Natural killer cell treated with Interleukin-12 subunit alpha and Interleukin-12 subunit beta and Interleukin-15 and Interleukin-18, amount 100 ng/mL, for 72 hours (primary cell): Measurements from ENCODE around the gene SGMS1. TPM values are rescaled to one million over a fixed set of nuclear protein-coding genes. Genes with fewer than 3 reads are reported as not detected.
"Not testable (repeated sequence)": the region's sequence is repeated elsewhere in the genome, so short reads cannot be mapped to it uniquely, and the experiment has no call there.

Experiments
- ATAC-seq, 2 donors: fragments of 150-1000 bp; cut with Tn5 transposase in 1 of 2; sonication (Bioruptor Pico), chemical (Tn5 transposase) in 1 of 2; 2 replicates each; pipeline ENCODE4 v1.10.0; 2021
- DNase-seq: peaks from one replicate; pipeline ENCODE4 v3.0.0; 2022; ENCODE audit warnings: low spot score
- H3K27ac Mint-ChIP-seq, 2 donors: 1 replicate in 1 of 2; 2 replicates in 1 of 2; pipeline ENCODE4 v1.8.0; 2022; ENCODE audit warnings: mixed read lengths in 2 of 2, mild to moderate bottlenecking in 1 of 2, moderate library complexity in 1 of 2
- H3K27me3 Mint-ChIP-seq, 2 donors: 1 replicate in 1 of 2; 2 replicates in 1 of 2; pipeline ENCODE4 v1.8.0; 2022; ENCODE audit warnings: mixed read lengths in 2 of 2
- H3K36me3 Mint-ChIP-seq: one replicate; pipeline ENCODE4 v1.8.0; 2022; ENCODE audit warnings: mixed read lengths
- H3K4me1 Mint-ChIP-seq, 2 donors: 1 replicate in 1 of 2; 2 replicates in 1 of 2; pipeline ENCODE4 v1.8.0; 2022; ENCODE audit warnings: low read depth in 2 of 2, mixed read lengths in 2 of 2, mild to moderate bottlenecking in 1 of 2
- H3K4me3 Mint-ChIP-seq: one replicate; pipeline ENCODE4 v1.8.0; 2022; ENCODE audit warnings: mixed read lengths
- H3K9me3 Mint-ChIP-seq: 2 replicates; pipeline ENCODE4 v1.8.0; 2022; ENCODE audit warnings: mixed read lengths
- total RNA-seq, 2 donors: library from RNA; stranded (reverse); gene quantifications; one replicate each; pipeline ENCODE4 v1.2.3, GENCODE V29; 2022

Gene SGMS1
- total RNA-seq, 2 donors from 2014 or later: 31.6 to 49.0 TPM

DNA sequence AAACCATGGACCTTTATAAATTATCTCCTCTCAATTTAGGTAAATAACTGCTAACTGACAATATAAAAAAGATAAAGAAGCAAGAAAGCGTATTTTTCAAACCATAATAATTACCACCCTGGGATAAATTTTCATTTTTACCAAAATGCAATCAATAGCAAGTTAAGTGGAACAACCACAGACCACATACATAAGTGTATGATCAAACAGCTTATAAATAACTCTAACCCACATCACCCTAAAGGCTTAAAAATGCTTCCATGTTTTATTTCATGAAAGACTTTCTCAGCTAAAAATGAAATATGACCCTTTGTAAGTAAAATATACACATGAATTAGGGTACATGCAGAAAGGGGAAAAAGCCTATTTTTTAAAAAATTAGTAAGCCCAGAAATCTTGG is 156.5 kb downstream of the SGMS1 start:
- H3K4me3 Mint-ChIP-seq: no peak overlapping the region
- ATAC-seq: no peak
- H3K9me3 Mint-ChIP-seq: no peaks in the 10 kb centered on the region
- peaks cover 30 to 48% of the 10 kb centered on the region in 2 donors for H3K4me1 Mint-ChIP-seq
- no peak overlapping the region for H3K27ac Mint-ChIP-seq
- DNase-seq: no peak
- H3K36me3 Mint-ChIP-seq: no peaks in the 10 kb centered on the region
- H3K27me3 Mint-ChIP-seq: no peaks in the 10 kb centered on the region

- no peak for DNase-seq
- Mint-ChIP-seq H3K4me1 (peaks cover 15 to 23% of the 10 kb centered on the region in 2 donors), H3K27me3 (no peaks in the 10 kb centered on the region), H3K36me3 (peaks cover 7% of the 10 kb centered on the region), H3K27ac (peak overlapping the region in 1 of 2 donors; percentile 18), H3K9me3 (no peaks in the 10 kb centered on the region), H3K4me3 (no peak overlapping the region)
- no peak for ATAC-seq
Measured at GRCh38 chr10:50464004-50464409, 159.7 kb downstream of the SGMS1 start.

DNA sequence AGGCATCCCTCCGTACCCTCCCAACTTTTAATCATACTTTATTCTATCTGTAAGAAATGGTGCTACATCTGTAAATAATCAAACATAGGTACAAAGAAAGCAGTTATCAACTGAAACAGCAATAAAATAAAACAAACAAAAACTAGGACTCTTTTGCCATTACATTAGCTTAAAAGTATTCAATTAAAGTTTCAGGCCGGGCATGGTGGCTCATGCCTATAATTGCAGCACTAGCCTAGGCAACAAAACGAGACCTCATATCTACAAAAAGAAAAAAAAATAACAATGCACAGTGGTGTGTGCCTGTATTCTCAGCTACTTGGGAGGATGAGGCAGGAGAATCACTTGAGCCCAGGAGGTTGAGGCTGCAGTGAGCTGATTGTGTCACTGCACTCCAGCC is 161.9 kb downstream of the SGMS1 start:
- H3K4me1 Mint-ChIP-seq: peaks cover 6 to 14% of the 10 kb centered on the region in 2 donors
- DNase-seq: no peak
- H3K27ac Mint-ChIP-seq: no peak overlapping the region
- H3K36me3 Mint-ChIP-seq: peaks cover 7% of the 10 kb centered on the region
- no peaks in the 10 kb centered on the region for H3K9me3 Mint-ChIP-seq
- H3K4me3 Mint-ChIP-seq: no peak overlapping the region
- H3K27me3 Mint-ChIP-seq: no peaks in the 10 kb centered on the region
- no peak for ATAC-seq

- Mint-ChIP-seq H3K4me1 (peaks cover 6 to 13% of the 10 kb centered on the region in 2 donors), H3K27me3 (no peaks in the 10 kb centered on the region), H3K9me3 (no peaks in the 10 kb centered on the region), H3K36me3 (peaks cover 7% of the 10 kb centered on the region), H3K4me3 (no peak overlapping the region), H3K27ac (no peak overlapping the region)
- DNase-seq: no peak
- ATAC-seq: no peak
Measured at GRCh38 chr10:50461123-50461522, 162.6 kb downstream of the SGMS1 start.

- H3K27ac Mint-ChIP-seq: no peak overlapping the region
- no peak for ATAC-seq
- H3K4me3 Mint-ChIP-seq: no peak overlapping the region
- H3K4me1 Mint-ChIP-seq: peaks cover 11 to 13% of the 10 kb centered on the region in 2 donors
- DNase-seq: no peak
- H3K36me3 Mint-ChIP-seq: peaks cover 7% of the 10 kb centered on the region
- no peaks in the 10 kb centered on the region for H3K27me3 Mint-ChIP-seq
- H3K9me3 Mint-ChIP-seq: no peaks in the 10 kb centered on the region
Measured at GRCh38 chr10:50456719-50457118, 167.0 kb downstream of the SGMS1 start.

GRCh38 chr10:50453940-50454339 is 169.8 kb downstream of the SGMS1 start:
- Mint-ChIP-seq H3K27me3 (no peaks in the 10 kb centered on the region), H3K4me1 (peaks cover 11 to 13% of the 10 kb centered on the region in 2 donors), H3K9me3 (no peaks in the 10 kb centered on the region), H3K27ac (no peak overlapping the region), H3K4me3 (peak overlapping the region; percentile 15), H3K36me3 (no peaks in the 10 kb centered on the region)
- ATAC-seq (no peak), DNase-seq (no peak)

GRCh38 chr10:50452603-50453002 is 171.2 kb downstream of the SGMS1 start:
- no peak overlapping the region for H3K27ac Mint-ChIP-seq
- DNase-seq (no peak), ATAC-seq (no peak)
- H3K4me3 Mint-ChIP-seq: no peak overlapping the region
- no peaks in the 10 kb centered on the region for H3K36me3 Mint-ChIP-seq
- no peaks in the 10 kb centered on the region for H3K9me3 Mint-ChIP-seq
- H3K4me1 Mint-ChIP-seq: peaks cover 11 to 16% of the 10 kb centered on the region in 2 donors
- no peaks in the 10 kb centered on the region for H3K27me3 Mint-ChIP-seq

DNA sequence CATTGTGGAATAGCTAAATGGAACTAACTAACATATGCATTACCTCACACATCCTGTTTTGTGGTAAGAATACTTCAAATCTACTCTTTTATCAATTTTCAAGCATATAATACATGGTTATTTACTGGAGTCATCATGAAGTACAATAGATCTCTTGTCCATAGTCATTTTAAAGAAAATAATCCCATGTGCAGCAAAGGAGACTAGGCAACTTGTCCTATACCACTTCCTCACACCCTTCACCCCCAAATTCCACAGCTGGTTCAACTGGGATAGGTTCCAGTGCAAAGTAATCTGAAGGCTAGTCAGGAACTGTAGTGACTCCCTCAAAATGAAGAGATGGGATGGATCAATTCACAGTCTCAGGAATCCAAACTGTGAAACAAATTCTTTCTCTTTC is 176.1 kb downstream of the SGMS1 start:
- no peak for ATAC-seq
- Mint-ChIP-seq H3K27ac (no peak overlapping the region), H3K36me3 (peaks cover 17% of the 10 kb centered on the region), H3K9me3 (peaks cover 3% of the 10 kb centered on the region), H3K4me3 (no peak overlapping the region), H3K27me3 (no peaks in the 10 kb centered on the region), H3K4me1 (peaks cover 5 to 10% of the 10 kb centered on the region in 2 donors)
- no peak for DNase-seq

DNA sequence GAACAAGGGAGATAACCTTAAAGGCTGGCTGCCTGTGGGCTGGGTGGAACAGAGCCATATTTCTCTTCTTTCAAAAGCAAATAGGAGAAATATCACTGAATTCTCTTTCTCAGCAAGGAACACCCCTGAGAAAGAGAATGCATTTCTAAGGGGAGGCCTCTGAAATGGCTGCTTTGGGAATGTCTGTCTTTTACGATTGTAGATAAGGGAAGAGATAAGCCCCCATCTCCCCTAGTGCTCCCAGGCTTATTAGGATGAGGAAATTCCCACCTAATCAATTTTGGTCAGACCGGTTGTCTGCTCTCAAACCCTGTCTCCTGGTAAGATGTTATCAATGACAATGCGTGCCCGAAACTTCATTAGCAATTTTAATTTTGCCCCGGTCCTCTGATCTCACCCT is 178.0 kb downstream of the SGMS1 start:
- not testable (repeated sequence) for H3K27me3 Mint-ChIP-seq, H3K9me3 Mint-ChIP-seq, DNase-seq, ATAC-seq, H3K27ac Mint-ChIP-seq, H3K4me1 Mint-ChIP-seq, H3K4me3 Mint-ChIP-seq
- H3K36me3 Mint-ChIP-seq: peaks cover 17% of the 10 kb centered on the region

DNA sequence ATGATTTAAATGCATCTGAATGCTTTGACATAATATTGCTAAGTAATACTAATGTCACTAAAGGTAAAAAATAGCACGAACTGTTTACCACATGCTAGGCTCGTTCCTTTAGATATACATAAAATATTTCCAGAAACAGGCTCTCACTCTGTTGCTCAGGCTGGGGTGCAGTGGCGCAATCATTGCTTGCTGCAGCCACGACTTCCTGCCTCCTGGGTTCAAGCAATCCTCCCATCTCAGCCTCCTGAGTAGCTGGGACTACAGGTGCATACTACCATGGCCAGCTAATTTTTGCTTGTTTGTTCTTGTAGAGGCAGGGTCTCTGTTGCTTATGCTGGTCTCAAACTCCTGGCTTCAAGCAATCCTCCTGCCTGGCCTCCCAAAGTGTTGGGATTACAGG is 183.3 kb downstream of the SGMS1 start:
- Mint-ChIP-seq H3K9me3 (peaks cover 3% of the 10 kb centered on the region), H3K4me3 (peak overlapping the region; percentile 1), H3K27ac (peak overlapping the region in 1 of 2 donors; percentile 54), H3K36me3 (peaks cover 10% of the 10 kb centered on the region), H3K4me1 (peaks cover 28% of the 10 kb centered on the region in 2 donors), H3K27me3 (no peaks in the 10 kb centered on the region)
- no peak for DNase-seq
- ATAC-seq: no peak

DNA sequence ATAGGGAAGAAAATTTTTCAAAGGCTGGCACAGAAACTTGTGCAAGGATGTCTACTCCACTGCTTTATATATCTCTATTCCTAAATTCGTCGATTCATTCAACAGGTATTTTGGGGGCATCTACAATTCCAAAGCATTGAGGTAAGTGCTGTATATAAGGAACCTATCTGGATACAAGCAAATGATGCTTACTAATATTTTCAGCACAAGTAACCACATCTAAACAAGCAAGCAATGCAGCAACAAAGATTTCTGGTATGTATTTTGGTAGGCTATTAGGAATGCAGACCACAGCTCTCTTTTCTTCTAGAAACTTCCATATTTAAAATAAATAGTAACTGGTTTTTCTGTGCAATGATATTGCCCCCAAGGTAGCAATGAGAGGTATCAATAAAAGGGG is 183.9 kb downstream of the SGMS1 start:
- no peak for ATAC-seq
- no peak overlapping the region for H3K27ac Mint-ChIP-seq
- H3K9me3 Mint-ChIP-seq: peaks cover 3% of the 10 kb centered on the region
- peaks cover 10% of the 10 kb centered on the region for H3K36me3 Mint-ChIP-seq
- no peak for DNase-seq
- H3K27me3 Mint-ChIP-seq: no peaks in the 10 kb centered on the region
- H3K4me3 Mint-ChIP-seq: no peak overlapping the region
- H3K4me1 Mint-ChIP-seq: peaks cover 28% of the 10 kb centered on the region in 2 donors

DNA sequence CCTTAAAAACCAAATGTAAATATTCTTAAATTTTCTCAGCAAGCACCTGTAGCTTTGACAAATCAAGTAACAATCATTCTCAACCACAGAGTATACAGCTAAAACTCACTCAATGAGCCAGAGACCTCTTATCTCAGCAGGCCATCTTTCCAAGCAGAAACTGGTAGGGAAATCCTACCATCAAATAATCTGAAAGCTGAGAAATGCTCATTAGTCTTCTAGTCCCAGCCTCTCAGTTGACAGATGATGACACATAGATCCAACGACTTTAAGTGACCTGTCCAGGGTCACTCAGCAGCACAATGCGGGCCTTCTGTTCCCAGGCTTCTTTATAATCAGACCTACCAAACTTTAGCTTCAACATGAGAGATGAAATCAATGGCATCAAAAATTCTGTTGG is 184.6 kb downstream of the SGMS1 start:
- no peak overlapping the region for H3K4me3 Mint-ChIP-seq
- no peaks in the 10 kb centered on the region for H3K27me3 Mint-ChIP-seq
- H3K36me3 Mint-ChIP-seq: peaks cover 10% of the 10 kb centered on the region
- ATAC-seq (no peak), DNase-seq (no peak)
- peaks cover 1% of the 10 kb centered on the region for H3K9me3 Mint-ChIP-seq
- peak overlapping the region in 1 of 2 donors; percentile 60 for H3K27ac Mint-ChIP-seq
- H3K4me1 Mint-ChIP-seq: peaks cover 27 to 30% of the 10 kb centered on the region in 2 donors

DNA sequence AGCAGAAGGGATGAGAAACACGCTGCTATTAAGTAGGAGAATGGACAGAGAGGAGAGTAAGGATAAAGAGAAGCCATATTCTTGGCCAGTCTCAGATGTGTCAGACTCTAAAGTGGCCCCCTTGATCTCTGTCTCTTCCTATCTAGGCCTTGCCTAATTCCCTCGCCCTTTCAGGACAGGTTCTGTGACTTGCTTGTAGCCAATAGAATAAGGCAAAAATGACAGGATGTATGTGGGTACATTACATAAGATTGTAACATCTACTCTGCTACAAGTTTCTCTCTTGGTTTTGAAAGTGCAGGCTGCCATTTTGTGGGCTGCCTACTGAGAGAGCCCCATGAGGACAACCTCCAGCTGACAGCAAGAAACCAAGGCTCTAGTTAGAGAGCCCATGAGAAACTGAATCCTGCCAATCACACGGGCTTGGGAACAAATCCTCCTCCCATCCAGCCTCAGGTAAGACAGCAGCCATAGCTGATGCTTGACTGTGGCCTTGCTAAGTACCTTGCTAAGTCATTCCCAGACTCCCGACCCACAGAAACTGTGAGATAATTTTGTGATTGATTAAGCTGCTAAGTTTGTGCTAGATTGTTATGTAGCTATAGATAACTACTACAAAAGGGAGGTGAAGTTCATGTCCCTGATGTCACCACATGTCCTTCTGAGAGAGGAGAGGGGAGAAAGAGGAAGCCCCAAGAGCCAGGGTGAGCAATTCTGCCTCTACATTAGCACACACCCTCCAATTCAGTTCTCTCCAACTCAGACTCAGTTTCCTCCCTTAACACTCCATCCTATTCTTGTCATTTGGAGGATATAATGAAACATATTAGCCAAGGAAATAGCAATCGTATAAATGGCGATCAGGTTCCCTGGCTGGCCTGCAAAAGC is 185.5 kb downstream of the SGMS1 start:
- peak overlapping the region; percentile 22 to 60 for H3K27ac Mint-ChIP-seq
- H3K4me1 Mint-ChIP-seq: peaks cover 30 to 38% of the 10 kb centered on the region in 2 donors
- H3K9me3 Mint-ChIP-seq: no peaks in the 10 kb centered on the region

DNA sequence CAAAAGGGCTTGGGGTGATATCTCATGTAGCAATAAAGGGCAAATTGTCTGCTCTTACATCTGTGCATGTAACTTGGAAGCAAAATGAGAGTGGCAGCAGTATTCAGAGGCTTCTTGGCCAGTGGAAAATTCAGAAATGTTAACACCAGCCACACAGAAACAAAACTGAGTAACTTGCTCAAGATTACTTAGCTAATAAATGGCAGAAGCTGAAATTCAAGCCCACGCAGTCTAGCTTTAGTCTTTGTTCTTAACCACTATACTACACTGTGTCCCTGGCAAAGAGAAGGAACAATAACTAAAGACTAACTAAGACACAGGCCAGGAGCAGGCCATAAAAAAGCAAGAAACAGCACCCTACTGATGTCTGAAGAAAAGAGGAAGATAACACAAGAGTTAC is 186.5 kb downstream of the SGMS1 start:
- Mint-ChIP-seq H3K27me3 (no peaks in the 10 kb centered on the region), H3K4me1 (peaks cover 40 to 45% of the 10 kb centered on the region in 2 donors), H3K9me3 (no peaks in the 10 kb centered on the region), H3K27ac (peak overlapping the region; percentile 22 to 57), H3K4me3 (no peak overlapping the region), H3K36me3 (peaks cover 14% of the 10 kb centered on the region)
- no peak for DNase-seq
- ATAC-seq: no peak

More for the DNA sequence above, 185.5 kb downstream of the SGMS1 start:
- Mint-ChIP-seq H3K36me3 (peaks cover 10% of the 10 kb centered on the region), H3K27me3 (no peaks in the 10 kb centered on the region), H3K4me3 (peak overlapping the region; percentile 8)
- DNase-seq (no peak), ATAC-seq (peak; percentile 46 to 61)
